HG03565 (cell line): ENCODE results near the gene RPL36A.

ENCODE experiments used
- ATAC-seq: cut with Tn5 transposase; IDR thresholded peaks from one replicate; pipeline ENCODE4 v1.9.1; 2021; ENCODE audit warnings: mild to moderate bottlenecking, moderate library complexity; ENCODE audit not compliant: unreplicated experiment

The RPL36A gene

GRCh38 chrX:101390664-101391525 is at the start of gene RPL36A:
TSS of gene RPL36A (plus strand) at chrX:101391011. CDS start at chrX:101391044, 33 bp downstream.
- peak; percentile 78 for ATAC-seq

- no peak for ATAC-seq
Measured at GRCh38 chrX:101347859-101348451, 42.9 kb upstream of the RPL36A start.

- ATAC-seq = peak; percentile 89
Measured at GRCh38 chrX:101348452-101349192, 42.2 kb upstream of the RPL36A start, which contains the start of gene TIMM8A. TSS of gene TIMM8A (minus strand) at chrX:101348742. CDS start at chrX:101348664, 78 bp downstream.

- ATAC-seq = no peak
Measured at GRCh38 chrX:101349193-101349562, 41.6 kb upstream of the RPL36A start.

DNA sequence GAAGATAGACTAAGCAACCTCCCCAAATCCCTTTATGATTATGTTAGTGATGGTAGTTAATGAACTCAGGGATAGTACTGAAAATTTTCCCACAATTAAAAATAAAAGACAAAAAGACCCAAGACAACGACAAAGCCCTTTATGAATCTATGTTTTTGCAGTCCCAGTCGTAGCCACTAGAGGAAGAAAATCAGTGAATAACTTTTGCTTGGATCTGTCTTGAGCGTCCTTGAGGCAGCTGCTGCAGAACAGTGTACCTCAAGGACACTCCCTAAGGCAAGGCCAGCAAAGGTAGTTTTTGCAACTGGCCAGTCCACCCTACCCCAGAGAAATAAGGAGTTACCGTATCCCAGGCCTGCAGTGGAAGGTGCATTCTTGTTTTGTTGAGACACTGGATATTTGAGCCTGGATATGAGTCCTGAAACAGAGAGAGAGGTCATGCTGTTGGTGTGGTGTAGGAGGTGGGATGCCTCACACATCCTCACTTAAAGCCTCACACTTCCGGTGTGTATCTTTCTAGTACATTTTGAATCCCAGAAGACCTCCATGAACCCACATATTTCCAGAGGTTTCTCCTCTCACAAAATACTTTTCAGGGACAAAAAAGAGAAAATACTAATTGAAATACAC is 33.5 kb upstream of the RPL36A start:
- no peak for ATAC-seq

- ATAC-seq = no peak
Measured at GRCh38 chrX:101359966-101360365, 30.8 kb upstream of the RPL36A start.

- ATAC-seq = no peak
Measured at GRCh38 chrX:101360390-101360789, 30.4 kb upstream of the RPL36A start.

- ATAC-seq = no peak
Measured at GRCh38 chrX:101362116-101362515, 28.7 kb upstream of the RPL36A start.

GRCh38 chrX:101362757-101363156 is 28.1 kb upstream of the RPL36A start:
- no peak for ATAC-seq

- no peak for ATAC-seq
Measured at GRCh38 chrX:101365301-101365795, 25.5 kb upstream of the RPL36A start.

- no peak for ATAC-seq
Measured at GRCh38 chrX:101368800-101369199, 22.0 kb upstream of the RPL36A start.

DNA sequence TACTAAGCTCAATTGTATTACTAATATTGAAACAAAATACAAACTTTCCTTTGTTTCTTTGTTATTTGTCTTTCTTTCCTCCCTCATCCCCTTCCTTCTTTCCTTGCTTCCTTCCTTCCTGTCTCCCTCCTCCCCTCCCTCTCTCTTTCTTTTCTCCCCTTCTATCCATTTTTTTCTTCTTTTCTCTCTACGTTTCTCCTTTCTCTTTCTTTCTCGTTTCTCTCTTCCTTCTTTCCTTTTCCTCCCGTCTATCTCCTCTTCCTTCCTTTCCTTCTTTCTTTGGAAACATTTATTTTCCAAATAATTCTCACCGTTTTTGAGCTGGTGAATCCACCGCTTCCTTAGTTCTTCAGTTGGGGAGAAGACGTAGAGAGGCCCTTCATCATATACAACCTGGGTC is 21.1 kb upstream of the RPL36A start:
- no peak for ATAC-seq

DNA sequence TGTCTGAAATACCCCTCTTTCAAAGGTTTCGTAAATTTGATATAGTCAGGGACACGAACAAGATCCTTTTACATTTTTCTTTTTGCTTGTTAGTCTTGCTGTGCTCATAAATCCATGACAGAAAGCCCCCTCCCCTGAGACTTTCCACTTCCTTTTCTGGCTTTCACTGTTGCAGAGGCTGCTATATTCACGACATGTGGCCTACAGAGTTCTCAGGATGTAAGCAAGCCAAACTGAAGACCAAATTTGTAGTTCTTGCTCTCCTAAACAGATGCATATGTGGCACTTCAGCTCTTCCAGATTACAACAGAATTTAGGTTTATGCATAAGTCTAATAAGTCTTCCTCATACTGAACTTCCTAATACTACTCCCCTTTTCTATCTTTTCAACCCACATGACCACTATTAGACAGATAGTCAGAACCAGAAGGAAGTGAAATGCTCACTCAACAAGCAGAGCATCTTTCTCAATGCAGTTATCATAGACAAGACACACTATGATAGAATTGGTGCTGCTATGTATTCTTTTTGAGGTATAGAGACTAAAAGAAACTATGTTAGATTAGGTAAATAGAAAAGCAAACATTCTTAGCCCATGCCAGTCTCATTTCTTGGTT is 19.8 kb upstream of the RPL36A start:
- ATAC-seq = peak; percentile 86

DNA sequence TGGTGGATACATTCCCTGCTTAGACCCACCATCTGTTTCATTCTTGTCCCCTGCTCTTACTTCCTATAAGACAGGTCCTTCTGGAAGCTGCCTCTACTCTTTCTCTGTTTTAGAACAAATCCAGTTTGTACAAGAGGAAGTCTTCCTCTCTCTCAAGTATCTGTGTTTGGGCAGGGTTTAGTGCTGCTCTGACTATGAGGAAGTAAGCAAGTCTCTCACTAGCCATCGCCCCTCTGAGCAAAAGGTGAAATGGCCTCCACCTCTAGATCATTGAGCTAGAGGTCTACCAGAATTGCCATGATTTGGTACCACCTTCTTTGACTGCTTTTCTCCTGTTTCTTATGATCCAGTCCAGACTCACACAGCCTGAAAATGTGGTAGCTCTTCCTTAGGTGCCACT is 13.3 kb upstream of the RPL36A start:
- ATAC-seq = no peak

DNA sequence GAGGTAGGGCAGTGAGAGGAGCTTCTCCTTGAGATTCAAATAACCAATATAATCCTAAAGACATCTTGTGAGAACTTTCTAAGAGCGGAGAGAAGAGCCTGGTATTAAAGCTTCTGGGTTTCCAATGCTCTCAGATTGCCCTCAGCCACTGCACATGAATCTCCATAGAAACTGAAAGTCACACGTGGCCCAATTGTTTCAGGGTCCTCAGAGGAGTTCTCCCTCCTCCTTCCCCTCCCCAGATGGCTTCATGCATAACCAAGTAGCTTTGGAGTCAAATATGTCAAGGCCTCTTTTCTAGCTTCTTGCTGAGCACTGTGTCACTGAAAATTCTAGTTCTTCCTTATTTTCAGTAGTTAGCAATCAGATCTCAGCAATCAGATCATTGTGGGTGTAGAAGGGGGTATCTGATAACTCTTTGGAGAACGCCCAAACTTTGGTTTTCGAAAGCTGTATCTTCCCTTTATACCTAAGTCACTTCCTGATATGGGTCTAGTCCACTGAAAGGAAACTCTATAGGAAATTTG is 7.1 kb upstream of the RPL36A start:
- peak; percentile 78 for ATAC-seq

- ATAC-seq = no peak
Measured at GRCh38 chrX:101385026-101385684, 5.7 kb upstream of the RPL36A start.

DNA sequence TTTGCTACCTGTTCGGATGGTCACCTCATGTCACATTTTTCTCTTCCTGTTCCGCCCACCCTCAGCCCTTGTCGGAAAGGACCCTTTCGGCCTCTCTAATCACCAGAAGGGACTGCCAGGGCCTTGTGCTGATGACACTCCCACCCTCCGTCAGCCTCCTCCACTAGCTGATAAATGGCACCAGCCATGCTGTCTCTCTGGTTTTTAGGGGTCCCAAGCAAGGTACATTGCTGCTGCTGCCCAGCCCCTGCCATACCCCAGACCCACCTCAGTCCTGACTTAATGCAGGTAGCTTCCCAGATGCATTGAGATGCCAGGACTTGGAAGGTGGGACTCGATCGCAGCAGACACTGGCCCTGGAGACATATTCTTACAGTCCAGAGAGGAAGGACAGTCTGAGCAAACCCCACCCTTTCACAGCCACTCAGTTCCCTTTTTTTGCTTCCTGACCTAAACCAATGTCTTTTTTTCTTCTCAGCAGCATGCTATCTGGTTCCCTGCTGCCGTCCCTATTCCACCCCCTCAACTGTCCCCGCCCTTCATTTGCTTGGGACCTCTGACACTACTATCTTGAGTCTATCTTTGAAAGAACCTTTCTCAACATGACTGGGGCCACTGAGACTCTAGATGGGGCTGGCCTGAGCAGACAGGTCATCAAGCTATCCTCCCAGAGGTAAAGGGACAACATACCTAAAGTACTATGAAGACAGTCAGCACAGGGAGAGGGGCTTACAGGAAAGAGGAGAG is 4.8 kb upstream of the RPL36A start, which contains the start of gene BTK:
TSS of gene BTK (minus strand) at position 397 of the 747 bp plus-strand sequence. CDS start 10,907 bp downstream, outside the sequence.
- peak; percentile 55 for ATAC-seq

DNA sequence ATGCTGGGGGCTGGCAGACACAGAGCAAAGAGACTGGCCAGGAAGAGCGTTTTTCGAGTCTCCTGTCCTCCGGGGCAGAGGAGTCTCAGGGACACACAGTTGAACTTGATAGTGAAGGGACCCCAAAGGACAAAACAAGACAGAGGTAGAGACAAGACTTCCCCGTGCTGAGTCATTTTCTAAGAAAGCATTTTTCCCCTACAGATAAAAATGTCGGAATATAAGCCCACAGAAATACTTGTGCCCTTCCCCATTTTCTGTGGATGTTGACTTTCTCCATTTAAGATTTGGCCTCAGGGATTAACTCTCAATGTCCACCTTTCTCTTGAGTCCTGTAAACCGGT is 4.3 kb upstream of the RPL36A start:
- no peak for ATAC-seq

DNA sequence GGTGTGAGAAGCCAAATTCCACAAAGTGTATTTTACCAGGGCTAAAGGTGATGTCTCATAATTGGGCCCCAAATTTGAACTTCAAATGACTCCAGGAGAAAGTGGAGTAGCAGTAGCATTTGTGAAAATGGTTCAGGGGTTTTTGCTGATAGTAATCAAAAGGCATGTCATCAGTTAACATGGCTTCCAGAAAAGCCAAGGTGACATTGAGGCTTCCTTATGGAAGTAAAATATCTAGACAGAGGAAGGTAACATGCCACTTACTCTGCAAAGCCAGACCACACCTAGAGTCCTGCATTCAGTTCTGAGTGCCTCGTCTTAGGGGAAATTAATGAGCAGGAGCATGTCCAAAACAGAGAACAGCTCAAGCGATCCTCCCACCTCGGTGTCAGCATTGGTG is 2.2 kb upstream of the RPL36A start:
- no peak for ATAC-seq
